Daoy (cell line): ENCODE measurements around the gene CRABP1. TPM values are rescaled to one million over a fixed set of nuclear protein-coding genes. Genes with fewer than 3 reads are reported as not detected.

Experiments used
- total RNA-seq: library from RNA; depleted of rRNA; stranded (reverse); fragments of >200 nt; shearing (Covaris generic); gene quantifications from 2 replicates; pipeline ENCODE4 v1.2.3, GENCODE V29; 2014; rRNA removed

CRABP1 gene
- total RNA-seq, 1 experiment from 2014 or later: 0.23 TPM

Other genes starting within 250 kb of the CRABP1 start
- gene SH2D7, start 247.8 kb upstream of the CRABP1 start, total RNA-seq: not detected in 2 replicates
- 2.0 and 6.7 TPM in 2 replicates for gene CIB2, start 208.9 kb upstream of the CRABP1 start, total RNA-seq
- gene IDH3A, start 191.0 kb upstream of the CRABP1 start, total RNA-seq: 56.3 and 74.2 TPM in 2 replicates
- gene ACSBG1, start 105.8 kb upstream of the CRABP1 start, total RNA-seq: not detected in 2 replicates
- 1.6 TPM in 1 of 2 replicates, not detected in the other for gene DNAJA4, start 75.8 kb upstream of the CRABP1 start, total RNA-seq
- 104 and 162 TPM in 2 replicates for gene SKIC8, start 40.7 kb upstream of the CRABP1 start, total RNA-seq
- 6.8 and 10.1 TPM in 2 replicates for gene IREB2, start 97.9 kb downstream of the CRABP1 start, total RNA-seq
- 3.0 and 3.8 TPM in 2 replicates for gene HYKK, start 167.2 kb downstream of the CRABP1 start, total RNA-seq
- gene PSMA4, start 200.1 kb downstream of the CRABP1 start, total RNA-seq: 565 and 567 TPM in 2 replicates
- gene CHRNA5, start 225.2 kb downstream of the CRABP1 start, total RNA-seq: 25.0 and 35.1 TPM in 2 replicates